ENCODE data around the gene RHOD.

DNA sequence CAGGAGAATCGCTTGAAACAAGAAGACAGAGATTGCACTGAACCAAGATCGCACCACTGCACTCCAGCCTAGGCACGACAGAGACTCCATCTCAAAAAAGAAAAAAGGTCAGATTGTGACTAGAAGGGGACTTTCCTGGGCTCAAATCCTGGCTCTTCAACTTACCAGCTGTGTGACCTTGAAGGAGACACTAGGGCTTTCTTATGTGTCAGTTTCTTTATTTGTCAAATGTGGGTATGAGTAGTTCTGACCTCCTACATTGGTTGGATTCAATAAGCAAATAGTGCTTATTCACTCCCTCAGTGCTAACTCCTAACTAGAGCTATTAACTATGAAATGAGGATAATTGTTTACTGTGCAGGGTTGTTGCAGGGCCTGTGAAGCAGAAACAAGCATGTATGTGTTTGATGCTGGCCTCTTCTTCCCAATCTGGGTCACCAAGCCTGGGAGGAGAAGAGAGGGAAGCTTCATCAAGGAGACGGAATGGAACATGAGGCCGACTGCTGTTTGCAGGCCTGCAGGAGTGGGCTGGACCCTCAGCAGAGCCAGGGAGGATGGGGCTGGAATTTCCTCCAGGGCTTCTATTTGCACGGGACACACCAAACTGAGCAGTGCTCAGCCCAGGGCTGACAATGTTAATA is 22.5 kb downstream of the RHOD start:
- TF ChIP-seq POLR2A (IDR thresholded peaks at IDR 0.05; ENCODE audit: low read depth, low read length) (no peak), TAF1 (IDR thresholded peaks at IDR 0.05; ENCODE audit: low read depth, low read length) (no peak), POLR2AphosphoS5 (IDR thresholded peaks at IDR 0.05; ENCODE audit: low read depth, low read length) (no peak), SPI1 (IDR thresholded peaks at IDR 0.05; ENCODE audit: low read depth, low read length) (no peak), PAX5 (IDR thresholded peaks at IDR 0.05; ENCODE audit: insufficient read depth, low read length, severe bottlenecking) (no peak)
